Liver (tissue), 9 donors: ENCODE measurements around the gene FUT7. TPM values are rescaled to one million over a fixed set of nuclear protein-coding genes. Genes with fewer than 3 reads are reported as not detected.

Source experiments
- DNase-seq: peaks from one replicate; pipeline ENCODE4 v3.0.0-alpha.2; 2017; ENCODE audit warnings: low spot score
- H3K27ac ChIP-seq, 2 donors: one replicate each; pipeline ENCODE4 v1.7.0; 2013; ENCODE audit warnings: inconsistent platforms in 2 of 2, low read length in 2 of 2, control low read depth in 1 of 2, low read depth in 1 of 2, mild to moderate bottlenecking in 1 of 2
- H3K27me3 ChIP-seq, 4 donors: one replicate each; pipeline versions ENCODE4 v1.6.1 to v1.7.0; 2013; ENCODE audit warnings: low read length in 3 of 4, inconsistent platforms in 1 of 4, mild to moderate bottlenecking in 1 of 4, moderate library complexity in 1 of 4; ENCODE audit not compliant: control insufficient read depth in 4 of 4, insufficient read depth in 4 of 4
- H3K36me3 ChIP-seq, 4 donors: one replicate each; pipeline versions ENCODE4 v1.6.1 to v1.7.0; 2013; ENCODE audit warnings: low read length in 3 of 4, mild to moderate bottlenecking in 3 of 4, low read depth in 1 of 4, moderate library complexity in 1 of 4; ENCODE audit not compliant: control insufficient read depth in 4 of 4, insufficient read depth in 3 of 4
- H3K4me1 ChIP-seq, 4 donors: one replicate each; pipeline versions ENCODE4 v1.6.1 to v1.7.0; 2013; ENCODE audit warnings: low read length in 3 of 4, mild to moderate bottlenecking in 3 of 4, moderate library complexity in 1 of 4; ENCODE audit not compliant: control insufficient read depth in 4 of 4, insufficient read depth in 4 of 4
- H3K4me3 ChIP-seq, 3 donors: one replicate each; pipeline versions ENCODE4 v1.6.1 to v1.7.0; 2013; ENCODE audit warnings: low read length in 3 of 3, control low read depth in 1 of 3, low read depth in 1 of 3, mild to moderate bottlenecking in 1 of 3
- H3K9ac ChIP-seq, 2 donors: one replicate each; pipeline ENCODE4 v1.7.0; 2013; ENCODE audit warnings: low read length in 2 of 2, mild to moderate bottlenecking in 2 of 2, moderate library complexity in 2 of 2, control low read depth in 1 of 2, low read depth in 1 of 2
- H3K9me3 ChIP-seq, 4 donors: one replicate each; pipeline versions ENCODE4 v1.6.1 to v1.7.0; 2013; ENCODE audit warnings: low read length in 3 of 4; ENCODE audit not compliant: control insufficient read depth in 4 of 4
- EGR1 ChIP-seq, 2 donors: IDR thresholded peaks; 2 replicates each; pipeline ENCODE4 v1.6.1; 2016 to 2018; ENCODE audit warnings: antibody characterized with exemption in 2 of 2, low read depth in 2 of 2
- FOXA1 ChIP-seq: IDR thresholded peaks from 2 replicates; pipeline ENCODE4 v1.6.1; 2016; ENCODE audit warnings: antibody characterized with exemption
- FOXA2 ChIP-seq: IDR thresholded peaks from 2 replicates; pipeline ENCODE4 v1.6.1; 2016; ENCODE audit warnings: antibody characterized with exemption
- GABPA ChIP-seq, 2 donors: IDR thresholded peaks in 1 of 2; conservative IDR thresholded peaks in 1 of 2; 2 replicates each; pipeline ENCODE4 v1.6.1; 2016; ENCODE audit warnings: antibody characterized with exemption in 2 of 2, mild to moderate bottlenecking in 1 of 2, moderate library complexity in 1 of 2
- HNF4A ChIP-seq, 2 donors: conservative IDR thresholded peaks; 2 replicates each; pipeline ENCODE4 v1.6.1; 2016; ENCODE audit warnings: antibody characterized with exemption in 2 of 2, mild to moderate bottlenecking in 2 of 2
- HNF4G ChIP-seq: IDR thresholded peaks from 2 replicates; pipeline ENCODE4 v1.6.1; 2016; ENCODE audit warnings: antibody characterized with exemption
- JUND ChIP-seq, 2 donors: IDR thresholded peaks; 2 replicates each; pipeline ENCODE4 v1.6.1; 2016; ENCODE audit warnings: antibody characterized with exemption in 2 of 2
- NR2F2 ChIP-seq: IDR thresholded peaks from 2 replicates; pipeline ENCODE4 v1.6.1; 2016; ENCODE audit warnings: antibody characterized with exemption
- RAD21 ChIP-seq, 2 donors: IDR thresholded peaks; 2 replicates each; pipeline ENCODE4 v1.6.1; 2016; ENCODE audit warnings: antibody characterized with exemption in 2 of 2, mild to moderate bottlenecking in 2 of 2
- REST ChIP-seq: IDR thresholded peaks from 2 replicates; pipeline ENCODE4 v1.6.1; 2016; ENCODE audit warnings: antibody characterized with exemption, mild to moderate bottlenecking
- RXRA ChIP-seq, 2 donors: IDR thresholded peaks; 2 replicates each; pipeline ENCODE4 v1.6.1; 2017 to 2018; ENCODE audit warnings: antibody characterized with exemption in 2 of 2, mild to moderate bottlenecking in 1 of 2
- SP1 ChIP-seq: IDR thresholded peaks from 2 replicates; pipeline ENCODE4 v1.6.1; 2018; ENCODE audit warnings: antibody characterized with exemption, mild to moderate bottlenecking
- TAF1 ChIP-seq: conservative IDR thresholded peaks from 2 replicates; pipeline ENCODE4 v1.6.1; 2016; ENCODE audit warnings: antibody characterized with exemption, mild to moderate bottlenecking
- YY1 ChIP-seq: IDR thresholded peaks from 2 replicates; pipeline ENCODE4 v1.6.1; 2016; ENCODE audit warnings: antibody characterized with exemption, mild to moderate bottlenecking
- WGBS: extraction: QIAGEN DNeasy Blood & Tissue Kit; methylation state at CpG from one replicate; pipeline ENCODE4 v1.1.7; 2013; 5-methylcytosine and 5-hydroxymethylcytosine counted together
- polyA plus RNA-seq, 2 donors: library from polyadenylated mRNA; stranded (reverse) in 1 of 2; unstranded in 1 of 2; fragments of 200-250 nt in 1 of 2; fragments of >200 nt in 1 of 2; fragmentation: Nextera tagmentation in 1 of 2; extraction: Ambion mirVana in 1 of 2; gene quantifications; one replicate each; pipeline versions ENCODE4 v1.2.1 to v1.2.3, GENCODE V29; 2013 to 2015
- total RNA-seq, 2 donors: library from RNA; depleted of rRNA; stranded (reverse); fragments of >200 nt; gene quantifications; one replicate each; pipeline ENCODE4 v1.2.3, GENCODE V29; 2014
- TF ChIP-seq, protein P1 (sequence below): IDR thresholded peaks from 2 replicates; pipeline ENCODE4 v1.6.1; 2016; ENCODE audit warnings: antibody characterized with exemption
- TF ChIP-seq, protein P2 (sequence below): IDR thresholded peaks from 2 replicates; pipeline ENCODE4 v1.6.1; 2016; ENCODE audit warnings: antibody characterized with exemption
- TF ChIP-seq, protein P3 (sequence below): fragments of 150-350 bp; IDR thresholded peaks from 2 replicates; pipeline ENCODE4 v1.5.1; 2017; ENCODE audit warnings: improper control_type of control experiment, low read depth, low read length; ENCODE audit not compliant: missing input control
- donor health status: healthy.
- donor health status: healthy.
- donor health status: healthy.
- donor health status: healthy.
- donor health status: healthy.

Gene FUT7
- total and polyA plus RNA-seq, 4 donors, result 0.14 to 0.67 (median 0.37) TPM; not detected in 1

DNA sequence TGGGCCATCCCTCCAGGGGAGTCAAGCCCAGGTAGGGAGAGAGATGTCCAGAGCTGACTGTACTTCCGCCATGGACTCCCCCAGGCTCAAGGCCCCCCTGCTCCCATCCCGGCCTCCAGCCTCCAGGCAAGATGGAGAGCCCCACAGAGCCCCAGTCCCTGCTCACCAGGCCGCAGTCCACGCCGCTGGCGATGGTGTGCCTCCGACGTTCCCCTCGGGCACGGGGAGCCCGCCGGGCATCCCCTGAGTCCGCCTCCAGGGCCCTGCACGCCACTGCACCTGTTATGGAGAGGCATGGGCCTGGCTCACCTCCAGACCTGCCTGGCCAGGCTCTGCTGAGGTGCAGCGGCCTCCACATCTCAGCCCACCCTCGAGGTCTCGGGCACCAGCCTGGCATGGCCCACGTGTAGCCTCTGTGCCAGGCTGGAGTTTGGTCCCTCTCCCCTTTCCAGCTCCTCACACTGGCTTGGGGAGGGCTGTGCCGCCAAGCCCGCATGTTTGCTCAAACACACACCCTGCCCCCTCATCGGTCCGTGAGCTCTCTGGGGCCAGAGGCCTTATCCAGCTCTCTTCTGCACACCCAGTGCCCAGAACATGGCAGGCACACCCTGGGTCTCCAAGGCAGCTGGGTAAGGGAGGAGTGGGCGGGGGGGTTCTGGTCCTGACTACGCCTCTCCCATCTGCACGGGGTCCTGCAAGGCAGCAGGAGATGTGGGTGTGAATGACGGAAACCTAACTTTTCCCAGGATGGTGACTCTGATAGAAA, 34.4 kb upstream of the FUT7 start (continued):
- TF ChIP-seq, protein P1, sequence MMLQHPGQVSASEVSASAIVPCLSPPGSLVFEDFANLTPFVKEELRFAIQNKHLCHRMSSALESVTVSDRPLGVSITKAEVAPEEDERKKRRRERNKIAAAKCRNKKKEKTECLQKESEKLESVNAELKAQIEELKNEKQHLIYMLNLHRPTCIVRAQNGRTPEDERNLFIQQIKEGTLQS, result no peak
- TF ChIP-seq YY1 (no peak), HNF4G (no peak), FOXA2 (no peak)

DNA sequence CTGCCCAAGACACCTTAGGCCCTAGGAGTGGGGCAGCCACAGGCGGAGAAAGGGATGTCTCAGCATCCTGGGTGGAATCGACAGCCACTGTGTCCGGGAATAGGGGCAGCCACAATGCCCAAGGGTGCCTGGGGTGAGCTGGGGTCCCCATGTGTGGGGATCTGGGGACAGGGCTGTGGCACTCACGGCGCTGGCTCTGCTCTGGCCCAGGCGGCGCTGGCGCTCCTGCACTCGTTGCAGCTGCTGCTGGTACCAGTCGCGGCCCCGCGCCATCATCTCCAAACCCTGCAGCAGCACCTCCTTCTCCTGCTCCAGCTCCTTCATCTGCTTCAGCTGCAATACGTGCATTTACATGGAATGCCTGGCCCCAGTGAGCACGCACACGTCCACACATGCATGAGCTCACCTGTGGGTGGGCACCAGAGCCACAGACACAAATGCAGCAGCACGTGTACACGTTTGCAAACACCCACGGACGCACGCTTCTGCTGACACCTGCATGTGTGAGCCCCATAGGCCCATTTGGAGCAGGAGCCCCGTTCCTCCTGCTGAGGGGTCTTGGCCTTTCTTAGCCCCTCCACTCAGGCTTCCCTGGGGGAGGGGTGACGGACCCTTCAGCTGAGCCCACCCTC, 33.6 kb upstream of the FUT7 start:
- H3K4me1 ChIP-seq, result peaks cover 2 to 13% (median 3%) of the 10 kb centered on the region in 4 donors
- no peak overlapping the region for H3K9ac ChIP-seq
- H3K27me3 ChIP-seq, result peaks cover 0 to 13% (median 1%) of the 10 kb centered on the region in 4 donors
- TF ChIP-seq, protein P2, sequence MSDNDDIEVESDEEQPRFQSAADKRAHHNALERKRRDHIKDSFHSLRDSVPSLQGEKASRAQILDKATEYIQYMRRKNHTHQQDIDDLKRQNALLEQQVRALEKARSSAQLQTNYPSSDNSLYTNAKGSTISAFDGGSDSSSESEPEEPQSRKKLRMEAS, result no peak
- TF ChIP-seq, protein P1, result no peak
- no peak for TF ChIP-seq JUND (IDR thresholded peaks at IDR 0.05)
- no peak for TF ChIP-seq TAF1
- TF ChIP-seq FOXA2, result no peak
- no peak for TF ChIP-seq RXRA (IDR thresholded peaks at IDR 0.05)
- no peak for TF ChIP-seq HNF4A (conservative IDR thresholded peaks at IDR 0.05)
- TF ChIP-seq HNF4G, result no peak
- TF ChIP-seq SP1, result no peak
- TF ChIP-seq FOXA1, result no peak
- no peak for TF ChIP-seq REST
- TF ChIP-seq RAD21 (IDR thresholded peaks at IDR 0.05), result no peak
- TF ChIP-seq GABPA (IDR thresholded peaks at IDR 0.05 in 1 of 2, conservative IDR thresholded peaks at IDR 0.05 in 1 of 2), result no peak
- no peak for TF ChIP-seq EGR1 (IDR thresholded peaks at IDR 0.05; ENCODE audit: low read depth in 2 of 2)
- TF ChIP-seq, protein P3, sequence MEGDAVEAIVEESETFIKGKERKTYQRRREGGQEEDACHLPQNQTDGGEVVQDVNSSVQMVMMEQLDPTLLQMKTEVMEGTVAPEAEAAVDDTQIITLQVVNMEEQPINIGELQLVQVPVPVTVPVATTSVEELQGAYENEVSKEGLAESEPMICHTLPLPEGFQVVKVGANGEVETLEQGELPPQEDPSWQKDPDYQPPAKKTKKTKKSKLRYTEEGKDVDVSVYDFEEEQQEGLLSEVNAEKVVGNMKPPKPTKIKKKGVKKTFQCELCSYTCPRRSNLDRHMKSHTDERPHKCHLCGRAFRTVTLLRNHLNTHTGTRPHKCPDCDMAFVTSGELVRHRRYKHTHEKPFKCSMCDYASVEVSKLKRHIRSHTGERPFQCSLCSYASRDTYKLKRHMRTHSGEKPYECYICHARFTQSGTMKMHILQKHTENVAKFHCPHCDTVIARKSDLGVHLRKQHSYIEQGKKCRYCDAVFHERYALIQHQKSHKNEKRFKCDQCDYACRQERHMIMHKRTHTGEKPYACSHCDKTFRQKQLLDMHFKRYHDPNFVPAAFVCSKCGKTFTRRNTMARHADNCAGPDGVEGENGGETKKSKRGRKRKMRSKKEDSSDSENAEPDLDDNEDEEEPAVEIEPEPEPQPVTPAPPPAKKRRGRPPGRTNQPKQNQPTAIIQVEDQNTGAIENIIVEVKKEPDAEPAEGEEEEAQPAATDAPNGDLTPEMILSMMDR, result no peak
- TF ChIP-seq NR2F2, result no peak
- H3K36me3 ChIP-seq, result no peaks in the 10 kb centered on the region
- no peak overlapping the region for H3K4me3 ChIP-seq
- H3K27ac ChIP-seq, result no peak overlapping the region
- no peak for DNase-seq
- whole genome bisulfite sequencing, result 79% methylated on average over 23 of the region's 23 CpGs
- no peaks in the 10 kb centered on the region for H3K9me3 ChIP-seq
